Panc1 (cell line): Measurements from ENCODE around the gene COG3. TPM values are rescaled to one million over a fixed set of nuclear protein-coding genes. Genes with fewer than 3 reads are reported as not detected.

Source experiments
- ATAC-seq: fragments of 200-7000 bp; cut with Tn5 transposase; 2 replicates; pipeline ENCODE4 v1.9.1; 2020; ENCODE audit warnings: mild to moderate bottlenecking, moderate library complexity
- BruUV-seq: library from RNA; stranded (reverse); fragments of 400-500 nt; replicated peaks from 2 replicates; lab custom pipeline; 2021; lab: Mats Ljungman, UMichigan
- CTCF ChIA-PET: fragments of 300-600 bp; sonication (Branson Sonifier 250); formaldehyde crosslinking; loops from one replicate; lab custom pipeline; 2022; ENCODE audit warnings: antibody characterized with exemption; lab: Charles Lee
- POLR2A ChIA-PET: fragments of 300-600 bp; sonication (Branson Sonifier 250); formaldehyde crosslinking; loops from one replicate; lab custom pipeline; 2022; ENCODE audit warnings: antibody characterized with exemption; lab: Charles Lee
- DNase-seq: peaks from one replicate; pipeline ENCODE4 v3.0.0-alpha.2; 2010; ENCODE audit warnings: low read depth, low spot score
- H3K27ac ChIP-seq: 2 replicates; pipeline ENCODE4 v1.5.1; 2011; ENCODE audit warnings: mild to moderate bottlenecking, low read length, inconsistent platforms
- H3K27me3 ChIP-seq: fragments of 200-500 bp; sonication (Bioruptor generic); 2 replicates; pipeline ENCODE4 v1.6.0; 2014; ENCODE audit warnings: low read length, inconsistent platforms; ENCODE audit not compliant: control insufficient read depth, insufficient read depth
- H3K36me3 ChIP-seq: fragments of 200-500 bp; sonication (Bioruptor generic); 2 replicates; pipeline ENCODE4 v1.5.1; 2014; ENCODE audit warnings: inconsistent platforms, mild to moderate bottlenecking, low read length, moderate library complexity; ENCODE audit not compliant: control insufficient read depth, insufficient read depth
- H3K4me1 ChIP-seq: 2 replicates; pipeline ENCODE4 v1.5.1; 2011; ENCODE audit warnings: inconsistent platforms, mild to moderate bottlenecking, low read length, moderate library complexity; ENCODE audit not compliant: control insufficient read depth, insufficient read depth
- H3K4me3 ChIP-seq, 2 experiments: 2 replicates each; pipeline ENCODE4 v1.5.1; 2011 to 2012; ENCODE audit warnings: low read depth in 2 of 2, low read length in 2 of 2, mild to moderate bottlenecking in 2 of 2, inconsistent platforms in 1 of 2, moderate library complexity in 1 of 2
- H3K9me3 ChIP-seq: fragments of 200-500 bp; sonication (Bioruptor generic); 2 replicates; pipeline ENCODE4 v1.5.1; 2014; ENCODE audit warnings: low read depth, mild to moderate bottlenecking, inconsistent platforms, low read length, moderate library complexity; ENCODE audit not compliant: control insufficient read depth, insufficient read depth
- CTCF ChIP-seq: fragments of 450-650 bp; IDR thresholded peaks from 2 replicates; pipeline ENCODE4 v1.5.1; 2017; ENCODE audit warnings: mild to moderate bottlenecking
- POLR2AphosphoS5 ChIP-seq: IDR thresholded peaks from 2 replicates; pipeline ENCODE4 v1.6.1; 2012; ENCODE audit warnings: mild to moderate bottlenecking, low read depth, low read length, moderate library complexity
- REST ChIP-seq, 2 experiments: IDR thresholded peaks; 2 replicates each; pipeline ENCODE4 v1.6.1; 2011 to 2012; ENCODE audit warnings: low read depth in 2 of 2, control low read depth in 1 of 2, low read length in 1 of 2, mild to moderate bottlenecking in 1 of 2, moderate library complexity in 1 of 2; ENCODE audit not compliant: insufficient read depth in 1 of 2
- SIN3A ChIP-seq: IDR thresholded peaks from 2 replicates; pipeline ENCODE4 v1.6.1; 2012; ENCODE audit warnings: low read depth, mild to moderate bottlenecking, low read length, moderate library complexity, borderline replicate concordance; ENCODE audit not compliant: insufficient read depth
- TCF7L2 ChIP-seq: IDR thresholded peaks from 2 replicates; pipeline ENCODE4 v1.6.1; 2011; ENCODE audit warnings: mild to moderate bottlenecking, low read depth, low read length, inconsistent platforms
- in situ Hi-C: cut with HindIII; loops from 2 replicates; pipeline ENCODE4 v1.10.0; 2016; ENCODE audit warnings: low sequenced_read_pairs, low pct_unique_long_range_greater_than_20kb
- intact Hi-C: fragments of 100-400 bp; cut with micrococcal nuclease; formaldehyde crosslinking; loops from one replicate; pipeline ENCODE4 v1.10.0; 2022; ENCODE audit not compliant: unreplicated experiment
- total RNA-seq: library from RNA; stranded (reverse); gene quantifications from one replicate; pipeline ENCODE4 v1.2.1, GENCODE V29; 2021; ENCODE audit not compliant: unreplicated experiment

COG3 gene
- total RNA-seq, 1 experiment from 2014 or later, result 13.6 TPM

- H3K36me3 ChIP-seq, result peaks cover 3% of the 10 kb centered on the region; the same call in 1 of the 2 replicates
- DNase-seq (no peak), ATAC-seq (no peak)
- H3K27me3 ChIP-seq, result no peaks in the 10 kb centered on the region
- H3K4me3 ChIP-seq, result no peak overlapping the region
- intact Hi-C loops, result no loop called here
- H3K9me3 ChIP-seq, result no peaks in the 10 kb centered on the region
- POLR2A ChIA-PET, result no interaction called here
- in situ Hi-C loops, result no loop called here
- CTCF ChIA-PET, result no interaction called here
- no TSS peak for BruUV-seq
- no peaks in the 10 kb centered on the region for H3K4me1 ChIP-seq
- H3K27ac ChIP-seq, result no peak overlapping the region
- no peak for TF ChIP-seq CTCF
- no peak for TF ChIP-seq REST (IDR thresholded peaks at IDR 0.05; ENCODE audit: insufficient read depth in 1 of 2, low read depth in 2 of 2, low read length in 1 of 2)
- no peak for TF ChIP-seq POLR2AphosphoS5
- TF ChIP-seq TCF7L2, result no peak
- no peak for TF ChIP-seq SIN3A
Measured at GRCh38 chr13:45501175-45501526, 36.4 kb downstream of the COG3 start.

GRCh38 chr13:45503658-45504057, 38.9 kb downstream of the COG3 start:
- Histone ChIP-seq H3K4me1 (no peaks in the 10 kb centered on the region), H3K27me3 (no peaks in the 10 kb centered on the region), H3K4me3 (no peak overlapping the region), H3K9me3 (no peaks in the 10 kb centered on the region), H3K27ac (no peak overlapping the region), H3K36me3 (peaks cover 3% of the 10 kb centered on the region; the same call in 1 of the 2 replicates)
- BruUV-seq, result no TSS peak
- ChIA-PET CTCF (no interaction called here), POLR2A (no interaction called here)
- intact Hi-C loops (no loop called here), in situ Hi-C loops (no loop called here)
- ATAC-seq, result no peak
- no peak for DNase-seq
- TF ChIP-seq TCF7L2 (no peak), REST (IDR thresholded peaks at IDR 0.05; ENCODE audit: insufficient read depth in 1 of 2, low read depth in 2 of 2, low read length in 1 of 2) (no peak), POLR2AphosphoS5 (no peak)
